ENCODE measurements around the gene PPP3CA. TPM values are rescaled to one million over a fixed set of nuclear protein-coding genes. Genes with fewer than 3 reads are reported as not detected.

PPP3CA gene
- total and polyA plus RNA-seq, 2 of the 13 experiments (the other 11 are each of a cell fraction or from before 2014, with no cell fraction given), result 4.8 to 13.2 TPM

DNA sequence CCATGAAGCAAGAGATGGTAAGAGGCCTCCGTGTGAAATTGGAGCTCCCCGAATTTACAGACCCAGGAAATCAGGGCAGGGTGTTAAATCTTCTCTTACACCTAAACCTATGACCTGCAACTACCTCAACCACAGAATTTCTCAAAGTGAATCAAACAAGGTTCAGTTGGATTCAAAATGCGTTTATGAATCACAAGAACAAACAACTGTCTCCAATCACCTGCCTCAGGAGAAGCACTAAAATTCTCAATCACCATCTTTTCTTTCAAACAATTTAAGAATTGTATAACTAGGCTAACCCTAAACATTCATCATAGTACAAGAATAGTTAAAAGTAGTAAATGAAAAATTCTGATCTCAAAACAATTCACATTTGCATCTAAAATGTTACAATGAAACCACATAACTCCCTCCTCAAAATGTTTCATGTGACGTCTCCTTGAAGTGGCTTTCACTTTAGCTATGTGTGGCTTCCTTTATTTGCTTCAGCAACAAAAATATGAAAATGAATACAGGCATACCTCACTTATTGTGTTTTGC is 19.2 kb downstream of the PPP3CA start:
- ATAC-seq (no peak), FAIRE-seq (no peak), DNase-seq (ENCODE audit: low spot score) (no peak)
- H2AFZ ChIP-seq (ENCODE audit: low read length), result no peak overlapping the region
- no peak overlapping the region for H3K4me3 ChIP-seq (replicated peaks in 1 of 3; ENCODE audit: insufficient read depth in 1 of 3, low read depth in 2 of 3, low read length in 3 of 3)
- no peak for TF ChIP-seq SNRNP70 (IDR thresholded peaks at IDR 0.05; ENCODE audit: low read depth, low read length)
- no peak for TF ChIP-seq ZNF547 (CRISPR knock-in tag; IDR thresholded peaks at IDR 0.05)
- no peak for TF ChIP-seq EEA1 (CRISPR knock-in tag; IDR thresholded peaks at IDR 0.05; ENCODE audit: borderline replicate concordance)
- no peak for TF ChIP-seq ETV6 (CRISPR knock-in tag; conservative IDR thresholded peaks at IDR 0.05)
- no peak for TF ChIP-seq U2AF2 (IDR thresholded peaks at IDR 0.05; ENCODE audit: low read depth, low read length)
- no peak for TF ChIP-seq CHD4 (IDR thresholded peaks at IDR 0.05; ENCODE audit: borderline replicate concordance, low read length)
- TF ChIP-seq ZZZ3 (CRISPR knock-in tag; IDR thresholded peaks at IDR 0.05; ENCODE audit: borderline replicate concordance), result no peak
- TF ChIP-seq HBP1 (CRISPR knock-in tag; IDR thresholded peaks at IDR 0.05; ENCODE audit: low read depth), result no peak
- no peak for TF ChIP-seq SMAD1 (CRISPR knock-in tag; IDR thresholded peaks at IDR 0.05; ENCODE audit: borderline replicate concordance, low read depth)
- no peak for TF ChIP-seq TBX2 (CRISPR knock-in tag; IDR thresholded peaks at IDR 0.05; ENCODE audit: borderline replicate concordance)
- no peaks in the 10 kb centered on the region for H4K20me1 ChIP-seq (ENCODE audit: insufficient read depth, low read length)
- H3K36me3 ChIP-seq (replicated peaks in 1 of 2; ENCODE audit: control insufficient read depth in 1 of 2, insufficient read depth in 2 of 2, low read length in 2 of 2), result no peaks in the 10 kb centered on the region
- in situ Hi-C loops (cut with HindIII; ENCODE audit: extremely low pct_ligation_motif_present, low pct_unique_long_range_greater_than_20kb), result no loop called here
- no peak overlapping the region for H3K27ac ChIP-seq (ENCODE audit: extremely low read length, insufficient read depth, low read length)
- no peaks in the 10 kb centered on the region for H3K4me1 ChIP-seq (ENCODE audit: insufficient read depth, low read length)
- intact Hi-C loops (cut with micrococcal nuclease; ENCODE audit: unreplicated experiment), result no loop called here
- no TSS peak for BruUV-seq (replicated peaks)
- H3K79me2 ChIP-seq (ENCODE audit: insufficient read depth, low read length), result peaks cover 14% of the 10 kb centered on the region
- H3K4me2 ChIP-seq (ENCODE audit: low read depth, low read length), result no peak overlapping the region
- 94% methylated on average over 4 of the region's 4 CpGs for WGBS (ENCODE audit: low lambda C conversion rate)
- H3K9me3 ChIP-seq (ENCODE audit: low read length), result no peaks in the 10 kb centered on the region
- H3K9ac ChIP-seq (ENCODE audit: insufficient read depth, low read depth, low read length), result no peak overlapping the region
- ChIA-PET POLR2A (no interaction called here), CTCF (ENCODE audit: low intra/inter-chr PET ratio, low total read pairs) (no interaction called here)
- no peaks in the 10 kb centered on the region for H3K27me3 ChIP-seq (ENCODE audit: control insufficient read depth in 1 of 2, insufficient read depth in 2 of 2, low read length in 2 of 2)
